ENCODE results near the gene FOXP4. TPM values are rescaled to one million over a fixed set of nuclear protein-coding genes. Genes with fewer than 3 reads are reported as not detected.

The FOXP4 gene
- polyA plus RNA-seq, 1 experiment = 4.0 TPM

GRCh38 chr6:41572613-41573012, 26.4 kb downstream of the FOXP4 start:
- no peaks in the 10 kb centered on the region for H3K27me3 ChIP-seq (ENCODE audit: control insufficient read depth, insufficient read depth, low read length)
- peaks cover 7% of the 10 kb centered on the region for H3K36me3 ChIP-seq (ENCODE audit: control insufficient read depth, insufficient read depth, low read length)
- no peak overlapping the region for H3K4me3 ChIP-seq (ENCODE audit: low read depth, low read length)
- DNase-seq (ENCODE audit: low read depth) = no peak
- CTCF ChIA-PET = interaction anchor here (1.0 kb wide), 1 partner anchor 9 kb away, joined by 3 read pairs; no protein-coding TSS in a partner anchor
- POLR2A ChIA-PET = no interaction called here
- TF ChIP-seq, protein P1, sequence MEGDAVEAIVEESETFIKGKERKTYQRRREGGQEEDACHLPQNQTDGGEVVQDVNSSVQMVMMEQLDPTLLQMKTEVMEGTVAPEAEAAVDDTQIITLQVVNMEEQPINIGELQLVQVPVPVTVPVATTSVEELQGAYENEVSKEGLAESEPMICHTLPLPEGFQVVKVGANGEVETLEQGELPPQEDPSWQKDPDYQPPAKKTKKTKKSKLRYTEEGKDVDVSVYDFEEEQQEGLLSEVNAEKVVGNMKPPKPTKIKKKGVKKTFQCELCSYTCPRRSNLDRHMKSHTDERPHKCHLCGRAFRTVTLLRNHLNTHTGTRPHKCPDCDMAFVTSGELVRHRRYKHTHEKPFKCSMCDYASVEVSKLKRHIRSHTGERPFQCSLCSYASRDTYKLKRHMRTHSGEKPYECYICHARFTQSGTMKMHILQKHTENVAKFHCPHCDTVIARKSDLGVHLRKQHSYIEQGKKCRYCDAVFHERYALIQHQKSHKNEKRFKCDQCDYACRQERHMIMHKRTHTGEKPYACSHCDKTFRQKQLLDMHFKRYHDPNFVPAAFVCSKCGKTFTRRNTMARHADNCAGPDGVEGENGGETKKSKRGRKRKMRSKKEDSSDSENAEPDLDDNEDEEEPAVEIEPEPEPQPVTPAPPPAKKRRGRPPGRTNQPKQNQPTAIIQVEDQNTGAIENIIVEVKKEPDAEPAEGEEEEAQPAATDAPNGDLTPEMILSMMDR (IDR thresholded peaks at IDR 0.05; ENCODE audit: insufficient read depth, low read depth, low read length) = no peak

- ChIA-PET POLR2A (interaction anchor here (0.6 kb wide), 1 partner anchor 133 kb away, joined by 18 read pairs; no protein-coding TSS in a partner anchor), CTCF (interaction anchor here (1.0 kb wide), 1 partner anchor 8 kb away, joined by 3 read pairs; no protein-coding TSS in a partner anchor)
- H3K36me3 ChIP-seq (ENCODE audit: control insufficient read depth, insufficient read depth, low read length) = peaks cover 7% of the 10 kb centered on the region
Observed at GRCh38 chr6:41573276-41573675, 27.1 kb downstream of the FOXP4 start.

GRCh38 chr6:41573985-41574384, 27.8 kb downstream of the FOXP4 start:
- no peaks in the 10 kb centered on the region for H3K27me3 ChIP-seq (ENCODE audit: control insufficient read depth, insufficient read depth, low read length)
- no peak overlapping the region for H3K4me3 ChIP-seq (ENCODE audit: low read depth, low read length)
- POLR2A ChIA-PET = no interaction called here
- DNase-seq (ENCODE audit: low read depth) = no peak
- TF ChIP-seq, protein P1 (IDR thresholded peaks at IDR 0.05; ENCODE audit: insufficient read depth, low read depth, low read length) = no peak
- peaks cover 3% of the 10 kb centered on the region for H3K36me3 ChIP-seq (ENCODE audit: control insufficient read depth, insufficient read depth, low read length)
- CTCF ChIA-PET = interaction anchor here (1.1 kb wide), 1 partner anchor 29 kb away, joined by 3 read pairs; no protein-coding TSS in a partner anchor

More at GRCh38 chr6:41573276-41573675, 27.1 kb downstream of the FOXP4 start:
- Histone ChIP-seq H3K27me3 (ENCODE audit: control insufficient read depth, insufficient read depth, low read length) (no peaks in the 10 kb centered on the region), H3K4me3 (ENCODE audit: low read depth, low read length) (no peak overlapping the region)
- no peak for DNase-seq (ENCODE audit: low read depth)
- TF ChIP-seq, protein P1 (IDR thresholded peaks at IDR 0.05; ENCODE audit: insufficient read depth, low read depth, low read length) = no peak

DNA sequence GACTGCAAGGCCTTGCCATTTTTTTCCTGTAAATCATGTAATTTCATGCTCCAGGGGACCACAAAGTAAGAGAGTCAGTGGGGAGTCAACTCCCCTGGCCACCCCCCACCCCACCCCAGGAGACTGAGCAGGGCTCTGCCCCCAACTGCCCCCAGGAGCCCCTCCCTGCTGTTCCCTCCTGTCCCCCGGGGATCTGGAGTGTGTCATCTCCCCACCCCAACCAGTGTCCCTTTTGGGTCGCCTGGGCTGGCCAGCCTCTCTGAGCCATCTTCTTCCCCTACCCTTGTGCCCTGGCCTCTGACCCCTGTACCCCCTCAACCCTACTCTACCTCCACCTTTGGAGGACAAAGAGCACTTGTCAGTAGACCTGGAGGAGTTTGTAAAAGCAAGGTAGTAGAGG, 29.4 kb downstream of the FOXP4 start:
- Histone ChIP-seq H3K4me3 (ENCODE audit: low read depth, low read length) (no peak overlapping the region), H3K36me3 (ENCODE audit: control insufficient read depth, insufficient read depth, low read length) (no peaks in the 10 kb centered on the region; the same call in 1 of the 2 replicates), H3K27me3 (ENCODE audit: control insufficient read depth, insufficient read depth, low read length) (no peaks in the 10 kb centered on the region)
- POLR2A ChIA-PET = no interaction called here
- TF ChIP-seq, protein P1 (IDR thresholded peaks at IDR 0.05; ENCODE audit: insufficient read depth, low read depth, low read length) = no peak
- DNase-seq (ENCODE audit: low read depth) = no peak
- CTCF ChIA-PET = no interaction called here

DNA sequence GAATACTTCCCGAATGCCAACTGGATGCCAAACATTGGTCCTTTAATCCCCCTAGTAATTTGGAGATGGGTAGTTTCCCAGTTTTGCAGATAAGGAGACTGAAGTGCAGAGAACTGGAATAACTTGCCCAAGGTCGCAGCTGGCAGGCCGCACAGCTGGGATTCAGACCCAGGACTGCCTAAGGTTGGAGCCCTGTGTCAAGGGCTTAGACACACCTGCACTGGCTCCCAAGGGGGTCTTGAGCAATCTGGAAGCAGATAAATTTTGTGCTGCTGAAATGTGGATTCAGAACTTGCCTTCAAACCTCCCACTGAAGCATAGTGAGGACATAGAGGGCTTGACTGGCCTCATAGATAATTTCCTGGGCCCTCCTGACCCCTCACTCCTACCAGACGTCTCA, 30.5 kb downstream of the FOXP4 start:
- Histone ChIP-seq H3K4me3 (ENCODE audit: low read depth, low read length) (no peak overlapping the region), H3K36me3 (ENCODE audit: control insufficient read depth, insufficient read depth, low read length) (no peaks in the 10 kb centered on the region; the same call in 1 of the 2 replicates), H3K27me3 (ENCODE audit: control insufficient read depth, insufficient read depth, low read length) (no peaks in the 10 kb centered on the region)
- CTCF ChIA-PET = no interaction called here
- TF ChIP-seq, protein P1 (IDR thresholded peaks at IDR 0.05; ENCODE audit: insufficient read depth, low read depth, low read length) = no peak
- POLR2A ChIA-PET = no interaction called here
- no peak for DNase-seq (ENCODE audit: low read depth)
